NCI-H1105 (cell line): ENCODE results near the gene TTYH1.

Experiments
- DNase-seq: peaks from one replicate; lab custom pipeline; 2025; lab: John Stamatoyannopoulos, UW

The TTYH1 gene

GRCh38 chr19:54392105-54392504 lies 23.2 kb upstream of the TTYH1 start:
- no peak for DNase-seq

GRCh38 chr19:54393381-54393780 lies 21.9 kb upstream of the TTYH1 start:
- no peak for DNase-seq

- DNase-seq, result no peak
Measured at GRCh38 chr19:54395685-54396084, 19.6 kb upstream of the TTYH1 start.

GRCh38 chr19:54399189-54399588 lies 16.1 kb upstream of the TTYH1 start:
- DNase-seq, result no peak

- DNase-seq, result no peak
Measured at GRCh38 chr19:54400913-54401312, 14.4 kb upstream of the TTYH1 start.

GRCh38 chr19:54403054-54403453 lies 12.2 kb upstream of the TTYH1 start:
- no peak for DNase-seq

- DNase-seq, result no peak
Measured at GRCh38 chr19:54405628-54406027, 9.6 kb upstream of the TTYH1 start.

- no peak for DNase-seq
Measured at GRCh38 chr19:54407780-54408179, 7.5 kb upstream of the TTYH1 start.

- DNase-seq, result no peak
Measured at GRCh38 chr19:54408456-54409026, 6.7 kb upstream of the TTYH1 start.

GRCh38 chr19:54411033-54411432 lies 4.2 kb upstream of the TTYH1 start:
- no peak for DNase-seq

- no peak for DNase-seq
Measured at GRCh38 chr19:54412877-54413276, 2.4 kb upstream of the TTYH1 start.

- no peak for DNase-seq
Measured at GRCh38 chr19:54414156-54414555, 1.1 kb upstream of the TTYH1 start.

GRCh38 chr19:54415901-54416673 lies 823 bp downstream of the TTYH1 start:
- DNase-seq, result no peak

GRCh38 chr19:54416695-54417491 lies 1.6 kb downstream of the TTYH1 start:
- DNase-seq, result no peak

GRCh38 chr19:54418030-54418929 lies 3.0 kb downstream of the TTYH1 start:
- DNase-seq, result no peak

GRCh38 chr19:54418930-54419800 lies 3.9 kb downstream of the TTYH1 start:
- DNase-seq, result no peak

GRCh38 chr19:54420068-54420382 lies 4.8 kb downstream of the TTYH1 start:
- DNase-seq, result no peak

- no peak for DNase-seq
Measured at GRCh38 chr19:54420383-54421168, 5.3 kb downstream of the TTYH1 start.

GRCh38 chr19:54421169-54421516 lies 5.9 kb downstream of the TTYH1 start:
- no peak for DNase-seq

- no peak for DNase-seq
Measured at GRCh38 chr19:54421521-54421920, 6.3 kb downstream of the TTYH1 start.

GRCh38 chr19:54422136-54422535 lies 6.9 kb downstream of the TTYH1 start:
- no peak for DNase-seq
